HepG2 (cell line): ENCODE data around the gene HOXA7. TPM values are rescaled to one million over a fixed set of nuclear protein-coding genes. Genes with fewer than 3 reads are reported as not detected.

ENCODE experiments used
- ATAC-seq: fragments of 200-7000 bp; cut with Tn5 transposase; 3 replicates; pipeline ENCODE4 v1.9.1; 2020; ENCODE audit warnings: mild to moderate bottlenecking, moderate library complexity
- BruUV-seq: library from RNA; stranded (reverse); fragments of 400-500 nt; replicated peaks from 2 replicates; lab custom pipeline; 2021; lab: Mats Ljungman, UMichigan
- CTCF ChIA-PET: fragments of 300-600 bp; formaldehyde crosslinking; extraction: SDS; loops from one replicate; lab custom pipeline; 2021; ENCODE audit warnings: low total read pairs, inconsistent platforms, low intra/inter-chr PET ratio; lab: Yijun Ruan, JAX
- POLR2A ChIA-PET: fragments of 350-600 bp; sonication (Branson Sonifier 250); formaldehyde crosslinking; loops from one replicate; lab custom pipeline; 2020; ENCODE audit warnings: antibody characterized with exemption, inconsistent platforms; lab: Yijun Ruan, JAX
- DNase-seq: peaks from one replicate; pipeline ENCODE4 v3.0.0-alpha.2; 2015; ENCODE audit warnings: low spot score
- FAIRE-seq: peaks from 3 replicates; lab custom pipeline; 2011; peaks lifted over from hg19 to GRCh38; lab: Jason Lieb, UNC
- H2AFZ ChIP-seq: one replicate; pipeline ENCODE4 v1.6.1; 2011; ENCODE audit warnings: low read length, inconsistent platforms
- H3K27ac ChIP-seq: fragments of 300-600 bp; 3 replicates; pipeline ENCODE4 v1.8.0; 2011; ENCODE audit warnings: mixed run types, mild to moderate bottlenecking, mixed read lengths, low read length, inconsistent platforms; ENCODE audit not compliant: insufficient read depth; ENCODE audit errors: extremely low read length
- H3K27me3 ChIP-seq, 2 experiments: fragments of 200-600 bp in 1 of 2; 2 replicates in 1 of 2; 3 replicates in 1 of 2; pipeline versions ENCODE4 v1.6.0 to v1.8.0; 2011; ENCODE audit warnings: low read length in 2 of 2, mild to moderate bottlenecking in 2 of 2, moderate library complexity in 2 of 2, inconsistent platforms in 1 of 2; ENCODE audit not compliant: insufficient read depth in 2 of 2, control insufficient read depth in 1 of 2
- H3K36me3 ChIP-seq, 2 experiments: fragments of 200-600 bp in 1 of 2; replicated peaks in 1 of 2; 2 replicates in 1 of 2; 3 replicates in 1 of 2; pipeline versions ENCODE4 v1.5.1 to v1.8.0; 2011; ENCODE audit warnings: low read length in 2 of 2, inconsistent platforms in 1 of 2; ENCODE audit not compliant: insufficient read depth in 2 of 2, control insufficient read depth in 1 of 2
- H3K4me1 ChIP-seq: 2 replicates; pipeline ENCODE4 v1.5.1; 2012; ENCODE audit warnings: low read length, inconsistent platforms; ENCODE audit not compliant: insufficient read depth
- H3K4me2 ChIP-seq: 2 replicates; pipeline ENCODE4 v1.6.0; 2011; ENCODE audit warnings: low read depth, low read length, inconsistent platforms
- H3K4me3 ChIP-seq, 3 experiments: fragments of 200-600 bp in 1 of 3; sonication (generic), shearing (Covaris generic) in 1 of 3; replicated peaks in 1 of 3; 2 replicates each; pipeline ENCODE4 v1.5.1; 2011 to 2016; ENCODE audit warnings: low read length in 3 of 3, inconsistent platforms in 2 of 3, low read depth in 2 of 3, mild to moderate bottlenecking in 2 of 3, control low read depth in 1 of 3, mixed read lengths in 1 of 3; ENCODE audit not compliant: insufficient read depth in 1 of 3
- H3K79me2 ChIP-seq: one replicate; pipeline ENCODE4 v1.6.1; 2011; ENCODE audit warnings: low read length, inconsistent platforms; ENCODE audit not compliant: insufficient read depth
- H3K9ac ChIP-seq: 2 replicates; pipeline ENCODE4 v1.6.0; 2011; ENCODE audit warnings: mild to moderate bottlenecking, low read depth, low read length, inconsistent platforms; ENCODE audit not compliant: insufficient read depth
- H3K9me3 ChIP-seq: 2 replicates; pipeline ENCODE4 v1.5.1; 2012; ENCODE audit warnings: mild to moderate bottlenecking, low read length
- H4K20me1 ChIP-seq: 2 replicates; pipeline ENCODE4 v1.6.0; 2011; ENCODE audit warnings: inconsistent platforms, mild to moderate bottlenecking, low read length, moderate library complexity; ENCODE audit not compliant: insufficient read depth
- AHR ChIP-seq: IDR thresholded peaks from 2 replicates; pipeline ENCODE4 v1.6.1; 2018; ENCODE audit warnings: missing genetic modification reagents, missing compliant biosample characterization
- ATF1 ChIP-seq: IDR thresholded peaks from 2 replicates; pipeline ENCODE4 v1.6.1; 2016; ENCODE audit warnings: mild to moderate bottlenecking, control low read depth
- BRCA1 ChIP-seq: sonication (generic); formaldehyde crosslinking; IDR thresholded peaks from 2 replicates; pipeline ENCODE4 v1.4.0; 2020; ENCODE audit warnings: missing genetic modification reagents
- DDIT3 ChIP-seq: sonication (generic); formaldehyde crosslinking; IDR thresholded peaks from 2 replicates; pipeline ENCODE4 v1.4.0; 2020; ENCODE audit warnings: mild to moderate bottlenecking, missing genetic modification reagents
- EEA1 ChIP-seq: sonication (generic); formaldehyde crosslinking; IDR thresholded peaks from 2 replicates; pipeline ENCODE4 v1.5.1; 2020; ENCODE audit warnings: mild to moderate bottlenecking, missing genetic modification reagents, borderline replicate concordance
- JUN ChIP-seq: sonication (generic); formaldehyde crosslinking; IDR thresholded peaks from 2 replicates; pipeline ENCODE4 v1.4.0; 2020; ENCODE audit warnings: mild to moderate bottlenecking, missing genetic modification reagents
- KDM5A ChIP-seq: fragments of 200-600 bp; sonication (generic); IDR thresholded peaks from 2 replicates; pipeline ENCODE4 v1.7.0; 2018; ENCODE audit warnings: antibody characterized with exemption, mild to moderate bottlenecking, low read length, borderline replicate concordance
- MIER2 ChIP-seq: IDR thresholded peaks from 2 replicates; pipeline ENCODE4 v1.6.1; 2016; ENCODE audit warnings: missing biosample characterization, missing genetic modification reagents
- MTA1 ChIP-seq: sonication (generic); formaldehyde crosslinking; IDR thresholded peaks from 2 replicates; pipeline ENCODE4 v1.4.0; 2020; ENCODE audit warnings: missing genetic modification reagents, mild to moderate bottlenecking, borderline replicate concordance
- SMARCE1 ChIP-seq: fragments of 450-650 bp; IDR thresholded peaks from 2 replicates; pipeline ENCODE4 v1.6.1; 2017; ENCODE audit warnings: borderline replicate concordance
- ZFP36L2 ChIP-seq: sonication (generic); formaldehyde crosslinking; IDR thresholded peaks from 2 replicates; pipeline ENCODE4 v1.4.0; 2020; ENCODE audit warnings: missing genetic modification reagents
- ZNF274 ChIP-seq: sonication (generic); formaldehyde crosslinking; IDR thresholded peaks from 2 replicates; pipeline ENCODE4 v1.5.1; 2020; ENCODE audit warnings: mild to moderate bottlenecking, missing genetic modification reagents
- ZNF501 ChIP-seq: sonication (generic); formaldehyde crosslinking; IDR thresholded peaks from 2 replicates; pipeline ENCODE4 v1.5.1; 2020; ENCODE audit warnings: mild to moderate bottlenecking, moderate library complexity, missing genetic modification reagents
- ZNF543 ChIP-seq: sonication (generic); formaldehyde crosslinking; IDR thresholded peaks from 2 replicates; pipeline ENCODE4 v1.4.0; 2020; ENCODE audit warnings: mild to moderate bottlenecking, missing genetic modification reagents
- ZNF558 ChIP-seq: sonication (generic); formaldehyde crosslinking; IDR thresholded peaks from 2 replicates; pipeline ENCODE4 v1.9.0; 2022; ENCODE audit warnings: mild to moderate bottlenecking, missing genetic modification reagents, borderline replicate concordance
- ZNF570 ChIP-seq: sonication (generic); formaldehyde crosslinking; IDR thresholded peaks from 2 replicates; pipeline ENCODE4 v1.4.0; 2020; ENCODE audit warnings: mild to moderate bottlenecking, missing genetic modification reagents, borderline replicate concordance
- ZNF772 ChIP-seq: sonication (generic); formaldehyde crosslinking; IDR thresholded peaks from 2 replicates; pipeline ENCODE4 v1.5.0; 2020; ENCODE audit warnings: mild to moderate bottlenecking, missing genetic modification reagents
- ZNF780A ChIP-seq: sonication (generic); formaldehyde crosslinking; IDR thresholded peaks from 2 replicates; pipeline ENCODE4 v1.8.0; 2022; ENCODE audit warnings: mild to moderate bottlenecking, missing genetic modification reagents, moderate library complexity
- WGBS: methylation state at CpG from one replicate; pipeline ENCODE4 v1.1.6; 2017; ENCODE audit warnings: low lambda C conversion rate; 5-methylcytosine and 5-hydroxymethylcytosine counted together
- in situ Hi-C: cut with HindIII; loops from 2 replicates; pipeline ENCODE4 v1.10.0; 2017; ENCODE audit warnings: low pct_unique_long_range_greater_than_20kb; ENCODE audit not compliant: extremely low pct_ligation_motif_present
- intact Hi-C: fragments of 100-400 bp; cut with micrococcal nuclease; formaldehyde crosslinking; loops from one replicate; pipeline ENCODE4 v1.10.0; 2022; ENCODE audit not compliant: unreplicated experiment
- polyA plus RNA-seq, 8 experiments: library from polyadenylated mRNA; depleted of rRNA in 3 of 8; stranded (reverse) in 7 of 8; unstranded in 1 of 8; fragments of >200 nt; fragmentation: Illumina TruSeq in 4 of 8; extraction: Trizol in 4 of 8; gene quantifications; 2 replicates each; pipeline versions ENCODE4 v1.2.1 to v1.2.3, GENCODE V29; 2011 to 2016; ENCODE audit warnings: low read depth in 4 of 8, missing spikeins in 1 of 8, mixed read lengths in 1 of 8; ENCODE audit not compliant: insufficient read depth in 1 of 8
- total RNA-seq, 5 experiments: library from RNA; depleted of rRNA; stranded (reverse); fragments of >200 nt; fragmentation: Illumina TruSeq; extraction: Trizol; gene quantifications; 2 replicates each; pipeline ENCODE4 v1.2.3, GENCODE V29; 2016; ENCODE audit warnings: low read depth in 1 of 5
- TF ChIP-seq, protein P1 (sequence below): sonication (generic); formaldehyde crosslinking; IDR thresholded peaks from 2 replicates; pipeline ENCODE4 v1.4.0; 2020; ENCODE audit warnings: missing genetic modification reagents, mild to moderate bottlenecking, borderline replicate concordance
- TF ChIP-seq, protein P2 (sequence below): sonication (generic); formaldehyde crosslinking; IDR thresholded peaks from 2 replicates; pipeline ENCODE4 v1.5.0; 2020; ENCODE audit warnings: mild to moderate bottlenecking, missing genetic modification reagents

Gene HOXA7
- total and polyA plus RNA-seq, 2 of the 13 experiments (the other 11 are each of a cell fraction or from before 2014, with no cell fraction given) = 0.05 TPM; not detected in 1

GRCh38 chr7:27159266-27160144 lies 3.0 kb upstream of the HOXA7 start:
- ChIA-PET CTCF (interaction anchor here (1.7 kb wide), 2 partner anchors 306 to 782 kb away, joined by 8 read pairs; no protein-coding TSS in a partner anchor), POLR2A (no interaction called here)
- H3K9ac ChIP-seq = no peak overlapping the region
- ATAC-seq (no peak), DNase-seq (no peak), FAIRE-seq (no peak)
- 77% methylated on average over 26 of the region's 27 CpGs for WGBS
- H3K4me3 ChIP-seq = no peak overlapping the region
- peaks cover 19% of the 10 kb centered on the region for H3K4me1 ChIP-seq
- in situ Hi-C loops = loop anchor here (5.0 to 25.0 kb wide), 2 partner anchors 792 to 1072 kb away; no protein-coding TSS in a partner anchor
- H2AFZ ChIP-seq = no peak overlapping the region
- no peak overlapping the region for H3K4me2 ChIP-seq
- H3K36me3 ChIP-seq = no peaks in the 10 kb centered on the region
- no peak overlapping the region for H3K27ac ChIP-seq
- no peaks in the 10 kb centered on the region for H4K20me1 ChIP-seq
- no peaks in the 10 kb centered on the region for H3K79me2 ChIP-seq
- no TSS peak for BruUV-seq
- peaks cover 6 to 44% of the 10 kb centered on the region in 2 experiments for H3K27me3 ChIP-seq
- H3K9me3 ChIP-seq = no peaks in the 10 kb centered on the region
- TF ChIP-seq EEA1 (CRISPR knock-in tag) (no peak), ZNF780A (CRISPR knock-in tag) (no peak), ZNF543 (CRISPR knock-in tag) (no peak), MIER2 (no peak), ZNF772 (CRISPR knock-in tag) (no peak), ZNF570 (CRISPR knock-in tag) (no peak), ZFP36L2 (no peak), BRCA1 (CRISPR knock-in tag) (no peak), ZNF274 (CRISPR knock-in tag) (no peak), ATF1 (no peak), KDM5A (no peak), ZNF558 (CRISPR knock-in tag) (no peak), SMARCE1 (no peak), DDIT3 (CRISPR knock-in tag) (no peak), JUN (no peak), MTA1 (CRISPR knock-in tag) (no peak), AHR (CRISPR knock-in tag) (no peak), ZNF501 (CRISPR knock-in tag) (no peak)
- TF ChIP-seq, protein P1, sequence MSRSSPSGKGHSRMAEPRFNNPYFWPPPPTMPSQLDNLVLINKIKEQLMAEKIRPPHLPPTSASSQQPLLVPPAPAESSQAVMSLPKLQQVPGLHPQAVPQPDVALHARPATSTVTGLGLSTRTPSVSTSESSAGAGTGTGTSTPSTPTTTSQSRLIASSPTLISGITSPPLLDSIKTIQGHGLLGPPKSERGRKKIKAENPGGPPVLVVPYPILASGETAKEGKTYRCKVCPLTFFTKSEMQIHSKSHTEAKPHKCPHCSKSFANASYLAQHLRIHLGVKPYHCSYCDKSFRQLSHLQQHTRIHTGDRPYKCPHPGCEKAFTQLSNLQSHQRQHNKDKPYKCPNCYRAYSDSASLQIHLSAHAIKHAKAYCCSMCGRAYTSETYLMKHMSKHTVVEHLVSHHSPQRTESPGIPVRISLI (CRISPR knock-in tag) = no peak
- TF ChIP-seq, protein P2, sequence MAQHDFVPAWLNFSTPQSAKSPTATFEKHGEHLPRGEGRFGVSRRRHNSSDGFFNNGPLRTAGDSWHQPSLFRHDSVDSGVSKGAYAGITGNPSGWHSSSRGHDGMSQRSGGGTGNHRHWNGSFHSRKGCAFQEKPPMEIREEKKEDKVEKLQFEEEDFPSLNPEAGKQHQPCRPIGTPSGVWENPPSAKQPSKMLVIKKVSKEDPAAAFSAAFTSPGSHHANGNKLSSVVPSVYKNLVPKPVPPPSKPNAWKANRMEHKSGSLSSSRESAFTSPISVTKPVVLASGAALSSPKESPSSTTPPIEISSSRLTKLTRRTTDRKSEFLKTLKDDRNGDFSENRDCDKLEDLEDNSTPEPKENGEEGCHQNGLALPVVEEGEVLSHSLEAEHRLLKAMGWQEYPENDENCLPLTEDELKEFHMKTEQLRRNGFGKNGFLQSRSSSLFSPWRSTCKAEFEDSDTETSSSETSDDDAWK (CRISPR knock-in tag) = no peak
- intact Hi-C loops = loop anchor here (5.0 kb wide), 1 partner anchor 477 kb away; no protein-coding TSS in a partner anchor
